DND-41 (cell line): ENCODE results near the gene GIPC1.

Experiments
- ATAC-seq: fragments of 200-7000 bp; cut with Tn5 transposase; 3 replicates; pipeline ENCODE4 v1.9.1; 2021; ENCODE audit warnings: low read depth; ENCODE audit not compliant: insufficient read depth
- DNase-seq: peaks from one replicate; pipeline ENCODE4 v3.0.0-alpha.2; 2020
- H2AFZ ChIP-seq: 2 replicates; pipeline ENCODE4 v1.6.0; 2012; ENCODE audit warnings: low read depth, low read length
- H3K27ac ChIP-seq: 2 replicates; pipeline ENCODE4 v1.5.1; 2012; ENCODE audit warnings: low read length, inconsistent platforms
- H3K27me3 ChIP-seq: fragments of 200-600 bp; sonication (generic); 2 replicates; pipeline ENCODE4 v1.6.0; 2012; ENCODE audit warnings: low read length, mild to moderate bottlenecking, inconsistent platforms; ENCODE audit not compliant: insufficient read depth, poor library complexity
- H3K36me3 ChIP-seq: 2 replicates; pipeline ENCODE4 v1.5.1; 2012; ENCODE audit warnings: low read length, inconsistent platforms; ENCODE audit not compliant: insufficient read depth
- H3K4me1 ChIP-seq: 2 replicates; pipeline ENCODE4 v1.5.1; 2012; ENCODE audit warnings: mild to moderate bottlenecking, low read length; ENCODE audit not compliant: insufficient read depth
- H3K4me2 ChIP-seq: 2 replicates; pipeline ENCODE4 v1.6.0; 2012; ENCODE audit warnings: mild to moderate bottlenecking, moderate library complexity, low read length, inconsistent platforms; ENCODE audit not compliant: insufficient read depth
- H3K4me3 ChIP-seq, 2 experiments: fragments of 200-600 bp in 1 of 2; shearing (Covaris generic) in 1 of 2; 2 replicates each; pipeline ENCODE4 v1.5.1; 2012 to 2016; ENCODE audit warnings: inconsistent platforms in 2 of 2, low read length in 2 of 2, mild to moderate bottlenecking in 2 of 2, low read depth in 1 of 2, moderate library complexity in 1 of 2
- H3K79me2 ChIP-seq: 2 replicates; pipeline ENCODE4 v1.6.0; 2012; ENCODE audit warnings: low read length, inconsistent platforms; ENCODE audit not compliant: insufficient read depth
- H3K9ac ChIP-seq: 2 replicates; pipeline ENCODE4 v1.6.0; 2012; ENCODE audit warnings: low read depth, mild to moderate bottlenecking, inconsistent platforms, low read length, moderate library complexity
- H3K9me3 ChIP-seq: 2 replicates; pipeline ENCODE4 v1.5.1; 2012; ENCODE audit warnings: low read length, moderate library complexity, mild to moderate bottlenecking, inconsistent platforms; ENCODE audit not compliant: insufficient read depth, severe bottlenecking
- H4K20me1 ChIP-seq: 2 replicates; pipeline ENCODE4 v1.6.0; 2012; ENCODE audit warnings: low read length; ENCODE audit not compliant: insufficient read depth
- EZH2 ChIP-seq: IDR thresholded peaks from 3 replicates; pipeline ENCODE4 v1.6.1; 2012; ENCODE audit warnings: borderline replicate concordance, low read depth, mild to moderate bottlenecking, moderate library complexity, low read length, inconsistent platforms; ENCODE audit not compliant: severe bottlenecking
- TF ChIP-seq, protein P1 (sequence below): IDR thresholded peaks from 2 replicates; pipeline ENCODE4 v1.5.1; 2012; ENCODE audit warnings: borderline replicate concordance, low read length, moderate library complexity, mild to moderate bottlenecking; ENCODE audit not compliant: poor library complexity, severe bottlenecking; ENCODE audit errors: extremely low read depth

GIPC1 gene

DNA sequence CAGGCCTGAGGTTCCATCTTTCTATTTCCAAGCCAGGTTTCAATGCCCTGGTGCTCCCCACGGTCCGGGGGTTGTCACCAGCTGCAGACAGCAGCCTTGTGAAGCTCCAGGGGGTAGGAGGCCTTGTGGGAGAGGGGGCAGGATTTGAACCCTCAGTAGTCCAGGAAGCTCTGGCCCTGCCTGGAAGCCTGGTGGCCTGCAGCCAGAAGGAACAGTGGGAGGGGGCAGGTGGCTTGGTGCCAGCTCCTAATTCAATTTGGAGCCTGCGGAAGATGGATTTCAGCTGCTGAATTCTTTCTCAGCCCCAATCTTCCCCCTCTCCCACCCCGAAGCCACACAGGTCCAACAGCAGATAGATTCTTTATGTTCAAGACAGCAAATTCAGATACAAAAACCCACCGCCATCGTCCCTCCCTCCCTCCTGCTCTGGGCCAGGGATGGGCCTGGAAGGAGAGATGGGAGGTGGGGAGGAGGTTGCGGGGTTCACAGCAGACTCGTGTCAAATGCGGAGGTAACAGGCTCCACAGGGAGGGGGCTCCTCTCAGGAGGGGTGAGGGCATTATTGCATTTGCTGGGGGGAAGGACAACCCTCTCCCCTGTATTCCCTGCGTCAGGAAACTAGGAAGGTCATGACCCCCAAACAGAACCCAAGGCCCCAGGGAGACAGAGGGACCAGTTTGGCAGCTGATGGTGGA, 18.4 kb downstream of the GIPC1 start:
- Histone ChIP-seq H3K27me3 (no peaks in the 10 kb centered on the region), H2AFZ (no peak overlapping the region), H3K79me2 (no peaks in the 10 kb centered on the region), H3K4me1 (no peaks in the 10 kb centered on the region), H4K20me1 (peaks cover 8% of the 10 kb centered on the region; the same call in 1 of the 2 replicates), H3K36me3 (peaks cover 35% of the 10 kb centered on the region), H3K4me3 (no peak overlapping the region), H3K9me3 (no peaks in the 10 kb centered on the region), H3K9ac (no peak overlapping the region), H3K27ac (no peak overlapping the region), H3K4me2 (no peak overlapping the region)
- no peak for ATAC-seq
- DNase-seq: no peak
- TF ChIP-seq EZH2: no peak
- TF ChIP-seq, protein P1, sequence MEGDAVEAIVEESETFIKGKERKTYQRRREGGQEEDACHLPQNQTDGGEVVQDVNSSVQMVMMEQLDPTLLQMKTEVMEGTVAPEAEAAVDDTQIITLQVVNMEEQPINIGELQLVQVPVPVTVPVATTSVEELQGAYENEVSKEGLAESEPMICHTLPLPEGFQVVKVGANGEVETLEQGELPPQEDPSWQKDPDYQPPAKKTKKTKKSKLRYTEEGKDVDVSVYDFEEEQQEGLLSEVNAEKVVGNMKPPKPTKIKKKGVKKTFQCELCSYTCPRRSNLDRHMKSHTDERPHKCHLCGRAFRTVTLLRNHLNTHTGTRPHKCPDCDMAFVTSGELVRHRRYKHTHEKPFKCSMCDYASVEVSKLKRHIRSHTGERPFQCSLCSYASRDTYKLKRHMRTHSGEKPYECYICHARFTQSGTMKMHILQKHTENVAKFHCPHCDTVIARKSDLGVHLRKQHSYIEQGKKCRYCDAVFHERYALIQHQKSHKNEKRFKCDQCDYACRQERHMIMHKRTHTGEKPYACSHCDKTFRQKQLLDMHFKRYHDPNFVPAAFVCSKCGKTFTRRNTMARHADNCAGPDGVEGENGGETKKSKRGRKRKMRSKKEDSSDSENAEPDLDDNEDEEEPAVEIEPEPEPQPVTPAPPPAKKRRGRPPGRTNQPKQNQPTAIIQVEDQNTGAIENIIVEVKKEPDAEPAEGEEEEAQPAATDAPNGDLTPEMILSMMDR: no peak

DNA sequence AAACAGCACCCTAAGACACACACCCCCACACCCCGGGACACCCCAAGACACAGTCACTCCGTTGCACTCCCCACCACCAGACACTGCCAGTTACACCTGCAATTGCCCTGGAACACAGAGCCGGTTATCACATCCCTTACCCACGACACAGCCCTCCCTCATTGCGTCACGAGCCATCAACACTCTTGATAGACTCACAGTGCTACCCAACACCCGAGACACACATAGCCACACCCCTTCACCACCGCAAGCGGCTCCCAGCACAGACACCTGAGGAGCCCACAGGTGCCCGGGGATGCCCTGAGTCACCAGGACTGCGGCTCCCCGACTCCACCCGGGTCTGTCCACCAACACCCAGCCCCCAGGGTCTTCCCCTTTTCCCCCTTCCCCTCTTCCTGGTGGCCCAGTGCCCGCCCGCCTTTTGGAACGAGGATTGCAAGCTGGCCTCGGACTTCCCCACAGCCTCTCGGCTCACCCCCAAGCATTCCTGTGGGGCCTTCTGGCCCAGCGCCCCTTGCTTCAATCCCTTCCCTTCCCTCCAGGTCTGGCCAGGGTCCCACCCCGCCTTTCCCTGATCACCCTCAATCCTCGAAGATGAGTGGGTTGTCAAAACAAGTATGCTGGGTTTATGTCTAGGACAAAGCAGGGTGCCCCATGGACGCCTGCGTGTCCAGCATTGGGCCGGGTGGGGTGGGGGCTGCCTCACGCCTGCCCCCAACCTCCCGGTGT, 19.1 kb downstream of the GIPC1 start:
- Histone ChIP-seq H2AFZ (no peak overlapping the region), H3K79me2 (no peaks in the 10 kb centered on the region), H3K27me3 (no peaks in the 10 kb centered on the region), H3K9ac (no peak overlapping the region), H4K20me1 (peaks cover 11% of the 10 kb centered on the region; the same call in 1 of the 2 replicates), H3K4me3 (no peak overlapping the region), H3K4me2 (no peak overlapping the region), H3K9me3 (no peaks in the 10 kb centered on the region), H3K4me1 (no peaks in the 10 kb centered on the region), H3K36me3 (peaks cover 29% of the 10 kb centered on the region), H3K27ac (no peak overlapping the region)
- DNase-seq: no peak
- no peak for ATAC-seq
- TF ChIP-seq, protein P1: no peak
- no peak for TF ChIP-seq EZH2

DNA sequence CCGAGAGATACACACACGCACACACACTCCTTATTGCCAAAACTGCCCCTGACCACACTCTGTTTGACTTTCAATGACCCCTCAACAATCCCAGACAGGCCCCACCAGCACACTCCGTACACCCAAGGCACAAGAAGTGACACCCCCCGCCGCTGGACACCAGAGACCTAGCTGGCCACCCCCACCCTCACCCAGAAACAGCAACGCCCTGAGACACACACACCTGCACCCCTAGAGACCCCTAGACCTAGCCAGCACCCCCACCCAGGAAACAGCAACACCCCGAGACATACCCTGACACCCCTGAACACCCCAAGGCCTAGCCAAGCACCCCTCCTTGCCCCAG, 19.6 kb downstream of the GIPC1 start:
- Histone ChIP-seq H4K20me1 (peaks cover 11% of the 10 kb centered on the region; the same call in 1 of the 2 replicates), H3K4me3 (no peak overlapping the region), H3K79me2 (no peaks in the 10 kb centered on the region), H3K9me3 (no peaks in the 10 kb centered on the region), H3K4me2 (no peak overlapping the region), H2AFZ (no peak overlapping the region), H3K9ac (no peak overlapping the region), H3K27me3 (no peaks in the 10 kb centered on the region), H3K36me3 (peaks cover 29% of the 10 kb centered on the region), H3K4me1 (no peaks in the 10 kb centered on the region), H3K27ac (no peak overlapping the region)
- DNase-seq (no peak), ATAC-seq (no peak)
- TF ChIP-seq EZH2: no peak
- TF ChIP-seq, protein P1: no peak
